ENCODE results near the gene XPC.
"Not testable (repeated sequence)": the region's sequence is repeated elsewhere in the genome, so short reads cannot be mapped to it uniquely, and the experiment has no call there.

The XPC gene

DNA sequence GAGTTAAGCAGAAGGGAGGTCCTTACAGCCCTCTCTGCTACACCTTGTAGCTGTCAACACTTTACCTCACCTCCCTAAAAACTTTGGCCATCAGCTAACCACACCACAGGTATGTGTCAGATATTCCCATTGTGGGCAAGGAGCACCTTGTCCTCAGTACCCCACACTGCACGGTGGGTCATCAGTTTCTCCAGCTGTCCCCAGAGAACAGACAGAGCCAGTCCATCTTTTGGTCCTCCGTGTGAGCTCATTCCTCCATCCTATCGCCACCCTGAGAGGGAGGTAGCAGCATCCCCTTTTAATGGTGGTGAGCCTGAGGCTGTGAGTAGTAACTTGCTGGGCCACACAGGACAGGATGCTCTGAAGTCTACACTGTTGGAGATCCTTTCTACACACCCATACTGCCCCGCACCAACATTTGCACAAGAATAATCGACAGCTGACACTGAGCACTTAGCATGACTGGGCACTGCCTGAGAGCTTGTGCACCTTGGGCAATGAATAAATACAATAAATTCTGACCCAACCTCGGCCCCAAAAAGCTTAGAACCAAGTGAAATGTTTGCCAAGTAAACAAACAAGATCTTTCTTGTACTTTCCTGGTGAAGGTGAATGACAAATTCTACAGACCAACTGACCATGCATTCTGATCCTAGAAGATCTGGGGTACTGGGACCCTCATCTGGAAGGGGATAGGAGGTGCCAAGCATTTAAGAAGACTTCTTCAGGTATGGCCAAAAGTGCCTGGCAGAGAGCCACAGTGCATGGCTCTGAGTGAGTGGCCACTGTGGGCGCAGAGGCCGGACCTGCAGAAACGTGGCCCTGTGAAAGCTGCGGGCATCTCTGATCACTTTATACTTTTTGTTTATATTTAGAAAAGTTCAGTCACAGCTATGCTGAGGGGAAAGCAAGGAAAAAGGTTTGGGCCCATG, 60.7 kb downstream of the XPC start:
- DNase-seq, result no peak

DNA sequence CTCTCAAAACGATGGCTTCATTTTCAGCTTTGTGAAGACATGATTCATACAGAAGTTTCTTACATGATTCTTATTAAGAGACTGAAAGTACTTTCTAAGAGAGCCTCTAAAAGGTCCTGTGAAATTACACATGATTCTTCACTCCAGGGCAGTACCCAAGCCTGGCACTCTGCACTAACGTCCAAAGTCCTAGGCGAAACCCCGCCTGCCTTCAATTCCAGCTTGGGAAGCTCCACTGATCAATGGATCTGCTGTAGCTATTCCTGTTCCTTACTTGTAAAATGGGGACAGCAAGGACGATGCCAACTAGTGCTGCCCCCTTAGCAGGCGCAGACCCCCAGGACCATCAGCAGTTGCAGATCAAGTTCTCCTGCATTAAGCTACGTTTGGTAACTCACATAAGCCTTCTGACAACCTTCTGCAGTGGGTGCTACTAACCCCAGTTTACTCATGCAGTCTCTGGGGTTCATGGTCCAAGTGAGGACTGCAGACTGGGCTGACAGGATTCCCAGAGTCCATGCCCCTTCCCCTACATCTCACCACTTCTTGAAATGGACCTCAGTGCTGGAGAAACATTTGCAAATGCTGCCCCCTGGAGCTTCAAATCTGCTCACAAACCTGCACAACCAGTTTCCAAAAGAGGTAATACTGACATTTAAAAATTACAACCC, 64.3 kb downstream of the XPC start:
- DNase-seq, result no peak

DNA sequence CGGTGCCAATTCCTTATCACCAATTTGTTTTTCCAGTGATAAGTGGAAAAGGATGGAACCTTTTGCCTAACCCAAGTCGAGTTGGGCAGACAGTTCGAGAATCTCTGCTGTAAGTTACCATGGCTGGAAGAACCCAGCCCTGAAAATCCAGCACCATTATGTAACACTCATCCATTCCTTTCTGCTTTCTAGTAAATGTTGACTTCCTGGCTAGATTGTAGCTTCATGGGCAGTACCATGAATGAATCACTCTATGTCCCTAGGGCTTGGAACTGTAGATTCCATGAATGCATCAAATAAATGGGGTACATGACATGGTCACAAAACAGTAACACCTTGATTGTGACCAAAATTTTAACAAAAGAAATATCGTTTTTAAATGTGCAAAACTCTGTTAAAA, 67.7 kb downstream of the XPC start:
- no peak for DNase-seq

DNA sequence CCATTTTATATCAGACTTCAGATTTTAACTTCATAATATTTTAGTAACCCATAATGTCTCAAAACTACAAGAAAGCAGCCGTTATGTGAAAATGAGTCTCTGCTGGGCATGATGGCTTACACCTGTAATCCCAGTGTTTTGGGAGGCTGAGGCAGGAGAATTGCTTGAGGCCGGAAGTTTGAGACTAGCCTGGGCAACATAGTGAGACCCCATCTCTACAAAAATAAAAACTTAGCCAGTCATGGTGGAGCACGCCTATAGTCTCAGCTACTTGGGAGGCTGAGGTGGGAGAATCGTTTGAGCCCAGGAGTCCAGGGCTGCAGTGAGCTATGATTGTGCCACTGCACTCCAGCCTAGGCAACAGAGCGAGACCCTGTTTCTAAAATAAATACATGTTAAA, 68.6 kb downstream of the XPC start:
- not testable (repeated sequence) for DNase-seq

DNA sequence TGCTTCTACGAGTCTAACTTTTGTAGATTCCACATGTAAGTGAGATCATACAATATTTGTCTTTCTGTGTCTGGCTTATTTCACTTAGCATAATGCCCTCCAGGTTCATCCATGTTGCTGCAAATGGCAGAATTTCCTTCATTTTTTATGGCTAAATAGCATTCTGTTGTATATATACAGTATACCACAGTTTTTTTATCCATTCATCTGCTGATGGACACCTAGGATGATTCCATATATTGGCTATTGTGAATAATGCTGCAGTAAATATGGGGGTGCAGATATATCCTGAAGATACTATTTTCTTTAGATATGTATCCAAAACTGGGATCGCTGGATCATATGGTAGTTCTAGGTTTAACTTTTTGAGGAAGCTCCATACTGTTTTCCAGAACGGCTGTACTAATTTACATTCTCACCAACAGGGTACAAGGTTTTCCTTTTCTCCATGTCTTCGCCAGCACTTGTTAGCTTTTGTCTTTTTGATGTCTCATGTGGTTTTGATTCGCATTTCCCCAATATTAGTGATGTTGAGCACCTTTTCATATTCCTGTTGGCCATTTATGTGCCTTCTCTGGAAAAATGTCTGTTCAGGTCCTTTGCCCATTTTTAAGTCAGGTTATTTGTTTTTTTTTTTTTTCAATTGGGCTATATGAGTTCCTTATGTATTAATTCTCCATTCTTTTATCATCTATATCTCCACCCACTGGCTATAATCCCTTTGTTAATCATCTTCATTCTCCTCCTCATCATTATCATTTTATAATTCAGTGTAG, 80.6 kb downstream of the XPC start:
- no peak for DNase-seq

DNA sequence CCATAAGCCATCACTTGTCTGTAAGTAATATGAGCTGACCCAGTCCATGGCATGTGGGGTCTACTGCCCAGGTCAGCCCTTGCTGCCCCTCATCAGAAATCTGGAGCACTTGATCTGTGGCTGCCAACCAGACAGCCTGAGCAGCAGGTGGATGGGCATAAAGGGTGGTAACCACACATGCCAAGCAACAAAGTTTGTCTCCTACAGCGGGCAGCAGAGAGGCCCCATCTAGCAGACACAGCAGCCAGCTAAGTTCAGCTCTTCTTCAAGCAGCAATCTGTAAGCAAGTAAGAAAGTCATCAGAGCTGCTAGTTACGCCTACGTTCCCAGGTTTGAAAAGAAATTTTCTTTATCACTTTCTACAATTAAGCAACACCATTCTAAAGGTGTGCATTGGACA, 81.7 kb downstream of the XPC start:
- DNase-seq, result no peak
